ENCODE data around the gene THAP8. TPM values are rescaled to one million over a fixed set of nuclear protein-coding genes. Genes with fewer than 3 reads are reported as not detected.

Gene THAP8
- total and polyA plus RNA-seq, 2 of the 13 experiments (the other 11 are each of a cell fraction or from before 2014, with no cell fraction given), result 1.7 to 3.7 TPM

GRCh38 chr19:36051637-36052036 lies 2.4 kb downstream of the THAP8 start:
- H3K27me3 ChIP-seq (ENCODE audit: control insufficient read depth in 1 of 2, insufficient read depth in 2 of 2, low read length in 2 of 2), result no peaks in the 10 kb centered on the region; a peak in 1 of 5 replicates
- no peak overlapping the region for H3K27ac ChIP-seq (ENCODE audit: extremely low read length, insufficient read depth, low read length)
- H3K9me3 ChIP-seq (ENCODE audit: low read length), result no peaks in the 10 kb centered on the region
- ATAC-seq (no peak), DNase-seq (ENCODE audit: low spot score) (no peak), FAIRE-seq (no peak)
- no peaks in the 10 kb centered on the region; a peak in 2 of 5 replicates for H3K36me3 ChIP-seq (replicated peaks in 1 of 2; ENCODE audit: control insufficient read depth in 1 of 2, insufficient read depth in 2 of 2, low read length in 2 of 2)
- H4K20me1 ChIP-seq (ENCODE audit: insufficient read depth, low read length), result no peaks in the 10 kb centered on the region
- no peak overlapping the region for H3K4me3 ChIP-seq (replicated peaks in 1 of 3; ENCODE audit: insufficient read depth in 1 of 3, low read depth in 2 of 3, low read length in 3 of 3)
- CTCF ChIA-PET (ENCODE audit: low intra/inter-chr PET ratio, low total read pairs), result no interaction called here
- H3K4me1 ChIP-seq (ENCODE audit: insufficient read depth, low read length), result peaks cover 43% of the 10 kb centered on the region
- no TSS peak for BruUV-seq (replicated peaks)
- WGBS (ENCODE audit: low lambda C conversion rate), result 87% methylated on average over 3 of the region's 4 CpGs
- no peak overlapping the region for H3K9ac ChIP-seq (ENCODE audit: insufficient read depth, low read depth, low read length)
- intact Hi-C loops (cut with micrococcal nuclease; ENCODE audit: unreplicated experiment), result loop anchor here (5.0 to 10.0 kb wide), 2 partner anchors 54 to 1163 kb away; partner anchors contain the start of genes SDHAF1, ZNF383 and ZNF585B
- H3K79me2 ChIP-seq (ENCODE audit: insufficient read depth, low read length), result peaks cover 16% of the 10 kb centered on the region
- in situ Hi-C loops (cut with HindIII; ENCODE audit: extremely low pct_ligation_motif_present, low pct_unique_long_range_greater_than_20kb), result loop anchor here (5.0 kb wide), 1 partner anchor 54 kb away; the partner anchor contains the start of gene SDHAF1
- POLR2A ChIA-PET, result no interaction called here
- H2AFZ ChIP-seq (ENCODE audit: low read length), result no peak overlapping the region
- no peak overlapping the region for H3K4me2 ChIP-seq (ENCODE audit: low read depth, low read length)
- TF ChIP-seq ZKSCAN8 (CRISPR knock-in tag; IDR thresholded peaks at IDR 0.05; ENCODE audit: borderline replicate concordance) (no peak), ZNF572 (CRISPR knock-in tag; IDR thresholded peaks at IDR 0.05) (no peak), GMEB1 (CRISPR knock-in tag; IDR thresholded peaks at IDR 0.05; ENCODE audit: borderline replicate concordance) (no peak), ZFP36L2 (CRISPR knock-in tag; IDR thresholded peaks at IDR 0.05) (no peak), MEIS1 (CRISPR knock-in tag; IDR thresholded peaks at IDR 0.05; ENCODE audit: borderline replicate concordance) (no peak), NPAS2 (CRISPR knock-in tag; IDR thresholded peaks at IDR 0.05; ENCODE audit: borderline replicate concordance) (no peak), ZNF124 (CRISPR knock-in tag; IDR thresholded peaks at IDR 0.05) (no peak), NR2F1 (CRISPR knock-in tag; IDR thresholded peaks at IDR 0.05) (no peak), ZNF260 (CRISPR knock-in tag; IDR thresholded peaks at IDR 0.05; ENCODE audit: borderline replicate concordance, low read depth) (no peak), ZFP90 (CRISPR knock-in tag; IDR thresholded peaks at IDR 0.05; ENCODE audit: borderline replicate concordance) (no peak), ZNF468 (CRISPR knock-in tag; IDR thresholded peaks at IDR 0.05) (no peak), SP2 (CRISPR knock-in tag; IDR thresholded peaks at IDR 0.05) (peak; percentile 71), ZNF574 (CRISPR knock-in tag; IDR thresholded peaks at IDR 0.05) (no peak), SAP130 (CRISPR knock-in tag; IDR thresholded peaks at IDR 0.05; ENCODE audit: low read depth) (no peak)
- TF ChIP-seq, protein P1, sequence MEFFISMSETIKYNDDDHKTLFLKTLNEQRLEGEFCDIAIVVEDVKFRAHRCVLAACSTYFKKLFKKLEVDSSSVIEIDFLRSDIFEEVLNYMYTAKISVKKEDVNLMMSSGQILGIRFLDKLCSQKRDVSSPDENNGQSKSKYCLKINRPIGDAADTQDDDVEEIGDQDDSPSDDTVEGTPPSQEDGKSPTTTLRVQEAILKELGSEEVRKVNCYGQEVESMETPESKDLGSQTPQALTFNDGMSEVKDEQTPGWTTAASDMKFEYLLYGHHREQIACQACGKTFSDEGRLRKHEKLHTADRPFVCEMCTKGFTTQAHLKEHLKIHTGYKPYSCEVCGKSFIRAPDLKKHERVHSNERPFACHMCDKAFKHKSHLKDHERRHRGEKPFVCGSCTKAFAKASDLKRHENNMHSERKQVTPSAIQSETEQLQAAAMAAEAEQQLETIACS (CRISPR knock-in tag; IDR thresholded peaks at IDR 0.05), result no peak
- TF ChIP-seq, protein P2, sequence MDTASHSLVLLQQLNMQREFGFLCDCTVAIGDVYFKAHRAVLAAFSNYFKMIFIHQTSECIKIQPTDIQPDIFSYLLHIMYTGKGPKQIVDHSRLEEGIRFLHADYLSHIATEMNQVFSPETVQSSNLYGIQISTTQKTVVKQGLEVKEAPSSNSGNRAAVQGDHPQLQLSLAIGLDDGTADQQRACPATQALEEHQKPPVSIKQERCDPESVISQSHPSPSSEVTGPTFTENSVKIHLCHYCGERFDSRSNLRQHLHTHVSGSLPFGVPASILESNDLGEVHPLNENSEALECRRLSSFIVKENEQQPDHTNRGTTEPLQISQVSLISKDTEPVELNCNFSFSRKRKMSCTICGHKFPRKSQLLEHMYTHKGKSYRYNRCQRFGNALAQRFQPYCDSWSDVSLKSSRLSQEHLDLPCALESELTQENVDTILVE (CRISPR knock-in tag; IDR thresholded peaks at IDR 0.05), result no peak
